Activated CD4-positive, alpha-beta T cell treated with anti-CD3 and anti-CD28 coated beads for 36 hours (primary cell): ENCODE data around the gene TTC28. TPM values are rescaled to one million over a fixed set of nuclear protein-coding genes. Genes with fewer than 3 reads are reported as not detected.
"Not testable (repeated sequence)": the region's sequence is repeated elsewhere in the genome, so short reads cannot be mapped to it uniquely, and the experiment has no call there.

Experiments used
- ATAC-seq: fragments of 200-7000 bp; cut with Tn5 transposase; one replicate; pipeline ENCODE4 v1.10.0; 2021; ENCODE audit warnings: mild to moderate bottlenecking, moderate library complexity
- CTCF ChIA-PET: fragments of 350-600 bp; sonication (Branson Sonifier 250); formaldehyde crosslinking; loops from one replicate; lab custom pipeline; 2021; ENCODE audit warnings: antibody characterized with exemption; lab: Charles Lee
- POLR2A ChIA-PET: fragments of 350-600 bp; sonication (Branson Sonifier 250); formaldehyde crosslinking; loops from one replicate; lab custom pipeline; 2021; ENCODE audit warnings: antibody characterized with exemption, inconsistent platforms; lab: Charles Lee
- DNase-seq: peaks from one replicate; pipeline ENCODE4 v3.0.0-alpha.2; 2020
- H3K27ac Mint-ChIP-seq: one replicate; pipeline ENCODE4 v1.8.0; 2021; ENCODE audit warnings: mixed read lengths
- H3K27me3 Mint-ChIP-seq: one replicate; pipeline ENCODE4 v1.8.0; 2021; ENCODE audit warnings: mixed read lengths
- H3K36me3 Mint-ChIP-seq: one replicate; pipeline ENCODE4 v1.8.0; 2021; ENCODE audit warnings: low read depth, mixed read lengths
- H3K4me1 Mint-ChIP-seq: one replicate; pipeline ENCODE4 v1.8.0; 2021; ENCODE audit warnings: mixed read lengths
- H3K4me3 Mint-ChIP-seq: one replicate; pipeline ENCODE4 v1.8.0; 2021; ENCODE audit warnings: mild to moderate bottlenecking, moderate library complexity, mixed read lengths
- H3K9me3 Mint-ChIP-seq: one replicate; pipeline ENCODE4 v1.8.0; 2021; ENCODE audit warnings: low read depth, mixed read lengths
- intact Hi-C, 2 experiments: fragments of 100-400 bp; cut with DNase I in 1 of 2; cut with micrococcal nuclease in 1 of 2; formaldehyde crosslinking; loops; one replicate each; pipeline versions ENCODE4 v1.14.2 to v1.15.1; 2022 to 2024; cut with DNase I, micrococcal nuclease
- total RNA-seq, 2 experiments: library from RNA; stranded (reverse); gene quantifications; one replicate each; pipeline ENCODE4 v1.2.3, GENCODE V29; 2021

The TTC28 gene
- total RNA-seq, 2 experiments from 2014 or later = 1.0 to 1.4 TPM

DNA sequence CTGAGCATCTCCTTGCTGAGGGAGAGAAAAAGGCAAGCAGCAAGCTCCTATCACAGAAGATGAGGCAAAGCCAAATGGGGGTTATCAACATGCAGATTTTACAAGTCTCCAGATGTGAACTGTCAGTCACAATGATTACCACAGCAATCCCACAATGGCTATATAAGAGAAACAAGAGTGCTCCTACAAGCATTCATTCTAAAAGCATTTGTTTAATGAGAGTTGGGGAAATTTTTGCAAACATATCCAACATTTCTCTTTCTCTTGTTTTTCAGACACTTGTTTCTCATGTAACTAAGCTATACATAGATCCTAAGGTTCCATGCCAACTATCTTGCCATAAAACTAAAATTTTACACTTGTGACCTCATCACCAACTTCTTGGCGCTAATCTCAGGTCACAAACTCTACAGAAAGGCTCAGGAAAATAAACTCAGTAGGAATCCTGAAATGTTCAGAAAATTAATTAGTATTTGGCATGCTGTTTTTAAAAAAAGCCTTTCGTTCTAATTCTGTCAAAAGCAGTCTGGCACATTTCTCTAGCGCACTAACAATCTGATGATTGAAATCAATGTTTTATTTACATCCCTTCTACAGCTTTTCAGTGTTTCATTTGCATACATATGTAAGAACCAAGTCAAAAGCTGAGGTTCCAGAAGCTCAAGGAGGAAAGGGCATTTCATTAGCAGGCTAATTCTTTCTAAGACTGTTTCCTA lies 199.5 kb downstream of the TTC28 start:
- Mint-ChIP-seq H3K27me3 (peaks cover 17% of the 10 kb centered on the region), H3K4me1 (no peaks in the 10 kb centered on the region), H3K36me3 (no peaks in the 10 kb centered on the region), H3K9me3 (no peaks in the 10 kb centered on the region), H3K4me3 (no peak overlapping the region), H3K27ac (no peak overlapping the region)
- DNase-seq = no peak
- intact Hi-C loops = no loop called here
- no peak for ATAC-seq
- CTCF ChIA-PET = no interaction called here
- POLR2A ChIA-PET = no interaction called here

DNA sequence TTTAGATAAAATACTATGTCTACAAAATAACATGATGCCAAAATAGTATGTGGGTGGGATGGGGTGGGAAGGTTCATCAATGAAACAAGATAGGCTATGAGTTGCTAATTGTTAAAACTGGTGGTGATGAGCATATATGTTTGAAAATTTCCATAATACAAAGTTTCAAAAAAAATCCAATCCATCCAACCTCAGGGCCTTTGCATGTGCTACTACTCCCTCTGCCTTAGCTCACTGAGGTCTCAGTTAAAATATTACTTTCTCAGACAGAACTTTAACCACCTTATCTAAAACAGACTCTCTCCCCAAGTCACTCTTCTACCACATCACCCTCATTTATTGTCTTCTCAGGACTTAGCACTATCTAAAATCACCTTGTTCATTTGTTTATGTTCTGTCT lies 201.1 kb downstream of the TTC28 start:
- Mint-ChIP-seq H3K27ac (no peak overlapping the region), H3K4me3 (no peak overlapping the region), H3K9me3 (no peaks in the 10 kb centered on the region), H3K36me3 (no peaks in the 10 kb centered on the region), H3K4me1 (no peaks in the 10 kb centered on the region), H3K27me3 (peaks cover 14% of the 10 kb centered on the region)
- DNase-seq (no peak), ATAC-seq (no peak)
- intact Hi-C loops = no loop called here
- CTCF ChIA-PET = no interaction called here
- POLR2A ChIA-PET = no interaction called here

DNA sequence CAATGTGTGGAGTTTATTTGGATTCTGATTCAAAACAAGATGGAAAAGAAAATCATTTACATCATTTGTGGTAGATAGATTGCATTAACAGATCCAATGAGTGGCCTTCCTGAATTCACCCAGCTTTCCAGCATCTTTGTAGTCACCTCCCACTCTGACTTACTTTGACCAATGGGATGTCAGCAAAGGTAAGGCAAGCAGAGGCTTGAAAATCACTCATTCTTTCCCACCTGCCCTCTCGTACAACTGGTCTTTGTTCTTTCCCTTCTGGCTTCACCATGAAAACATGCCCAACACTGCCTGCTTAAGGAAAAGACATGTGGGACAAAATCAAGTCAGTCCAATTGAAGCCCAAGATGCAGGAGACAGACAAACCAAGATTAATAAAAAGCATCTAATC lies 202.1 kb downstream of the TTC28 start:
- ATAC-seq (no peak), DNase-seq (no peak)
- H3K36me3 Mint-ChIP-seq = no peaks in the 10 kb centered on the region
- H3K4me3 Mint-ChIP-seq = no peak overlapping the region
- H3K4me1 Mint-ChIP-seq = no peaks in the 10 kb centered on the region
- H3K27ac Mint-ChIP-seq = no peak overlapping the region
- ChIA-PET CTCF (interaction anchor here (0.6 kb wide), 1 partner anchor 471 kb away, joined by 3 read pairs; no protein-coding TSS in a partner anchor), POLR2A (no interaction called here)
- H3K9me3 Mint-ChIP-seq = no peaks in the 10 kb centered on the region
- intact Hi-C loops = no loop called here
- peaks cover 13% of the 10 kb centered on the region for H3K27me3 Mint-ChIP-seq

DNA sequence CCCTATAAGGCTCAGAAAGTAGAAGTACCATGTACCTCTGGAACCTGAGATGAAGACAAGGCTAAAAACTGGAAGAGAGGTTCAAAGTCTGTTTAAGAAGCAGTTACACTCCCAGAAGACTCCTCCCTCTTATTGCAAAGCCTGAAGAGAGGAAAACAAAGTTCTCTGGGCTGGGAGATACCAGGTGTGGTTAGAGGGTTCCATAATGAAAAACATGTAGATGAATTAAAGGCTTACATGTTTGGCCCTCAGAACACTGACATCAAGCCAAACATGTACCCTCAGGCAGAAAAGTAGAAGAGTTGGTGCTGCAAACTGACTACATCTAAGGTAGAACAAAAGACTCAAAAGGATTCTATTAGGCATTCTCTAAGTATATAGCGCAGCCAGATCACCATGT lies 205.3 kb downstream of the TTC28 start:
- ChIA-PET CTCF (no interaction called here), POLR2A (no interaction called here)
- H3K36me3 Mint-ChIP-seq = no peaks in the 10 kb centered on the region
- no peaks in the 10 kb centered on the region for H3K4me1 Mint-ChIP-seq
- no peak overlapping the region for H3K4me3 Mint-ChIP-seq
- H3K27me3 Mint-ChIP-seq = peaks cover 13% of the 10 kb centered on the region
- intact Hi-C loops = no loop called here
- no peak overlapping the region for H3K27ac Mint-ChIP-seq
- no peak for ATAC-seq
- no peaks in the 10 kb centered on the region for H3K9me3 Mint-ChIP-seq
- no peak for DNase-seq

DNA sequence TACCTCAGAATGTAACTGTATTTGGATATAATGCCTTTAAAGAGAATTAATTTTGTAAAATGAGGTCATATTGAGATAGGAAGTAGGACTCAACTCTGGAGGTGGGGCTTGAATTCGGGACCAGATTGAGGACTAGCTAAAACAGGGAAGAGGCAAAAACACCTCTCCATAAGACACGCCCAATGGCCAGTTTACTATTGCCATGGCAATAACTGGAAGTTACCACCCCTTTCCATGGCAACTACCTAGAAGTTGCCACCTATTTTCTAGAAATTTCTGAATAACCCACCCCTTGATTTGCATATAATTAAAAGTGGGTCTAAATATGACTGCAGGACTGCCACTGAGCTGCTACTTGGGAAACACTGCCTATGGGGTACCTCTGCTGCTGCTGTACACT lies 206.4 kb downstream of the TTC28 start:
- intact Hi-C loops = no loop called here
- Mint-ChIP-seq H3K4me1 (no peaks in the 10 kb centered on the region), H3K9me3 (no peaks in the 10 kb centered on the region), H3K4me3 (no peak overlapping the region), H3K27ac (no peak overlapping the region), H3K36me3 (no peaks in the 10 kb centered on the region), H3K27me3 (peaks cover 17% of the 10 kb centered on the region)
- no peak for DNase-seq
- ATAC-seq = no peak
- ChIA-PET CTCF (no interaction called here), POLR2A (no interaction called here)

GRCh38 chr22:28467055-28467454 lies 212.6 kb downstream of the TTC28 start:
- POLR2A ChIA-PET, H3K4me1 Mint-ChIP-seq: not testable (repeated sequence)

DNA sequence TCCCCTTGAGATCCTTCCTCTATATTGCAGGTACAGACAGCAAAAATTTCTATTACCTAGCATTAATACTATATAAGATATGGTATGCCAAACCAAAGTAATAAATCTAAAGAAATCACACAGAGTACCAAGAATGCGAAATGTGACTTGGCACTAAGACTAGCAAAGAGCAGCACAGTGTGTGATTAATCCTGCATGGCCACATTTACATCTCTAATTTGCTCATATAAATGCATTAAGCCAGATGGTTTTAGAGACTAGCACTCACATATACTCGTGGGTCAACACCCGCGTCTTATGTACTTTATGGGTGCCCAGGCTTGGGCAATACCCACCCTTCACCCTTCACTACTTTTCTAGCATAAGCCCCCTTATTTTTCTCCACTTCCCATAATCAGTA lies 213.2 kb downstream of the TTC28 start:
- H3K4me1 Mint-ChIP-seq = no peaks in the 10 kb centered on the region
- ChIA-PET CTCF (no interaction called here), POLR2A (no interaction called here)
- no peak overlapping the region for H3K27ac Mint-ChIP-seq
- H3K9me3 Mint-ChIP-seq = no peaks in the 10 kb centered on the region
- H3K27me3 Mint-ChIP-seq = peaks cover 13% of the 10 kb centered on the region
- DNase-seq = no peak
- intact Hi-C loops = no loop called here
- H3K4me3 Mint-ChIP-seq = no peak overlapping the region
- H3K36me3 Mint-ChIP-seq = no peaks in the 10 kb centered on the region
- ATAC-seq = no peak

More at GRCh38 chr22:28467055-28467454, 212.6 kb downstream of the TTC28 start:
- DNase-seq, ATAC-seq, H3K9me3 Mint-ChIP-seq, H3K36me3 Mint-ChIP-seq, H3K4me3 Mint-ChIP-seq, CTCF ChIA-PET, intact Hi-C loops, H3K27ac Mint-ChIP-seq: not testable (repeated sequence)
- peaks cover 15% of the 10 kb centered on the region for H3K27me3 Mint-ChIP-seq

- no peak overlapping the region for H3K27ac Mint-ChIP-seq
- intact Hi-C loops = no loop called here
- no peak for ATAC-seq
- ChIA-PET CTCF (no interaction called here), POLR2A (no interaction called here)
- no peak overlapping the region for H3K4me3 Mint-ChIP-seq
- H3K27me3 Mint-ChIP-seq = peaks cover 13% of the 10 kb centered on the region
- DNase-seq = no peak
- H3K4me1 Mint-ChIP-seq = no peaks in the 10 kb centered on the region
- H3K36me3 Mint-ChIP-seq = no peaks in the 10 kb centered on the region
- no peaks in the 10 kb centered on the region for H3K9me3 Mint-ChIP-seq
These were observed 213.8 kb downstream of the TTC28 start for GRCh38 chr22:28465841-28466240.

DNA sequence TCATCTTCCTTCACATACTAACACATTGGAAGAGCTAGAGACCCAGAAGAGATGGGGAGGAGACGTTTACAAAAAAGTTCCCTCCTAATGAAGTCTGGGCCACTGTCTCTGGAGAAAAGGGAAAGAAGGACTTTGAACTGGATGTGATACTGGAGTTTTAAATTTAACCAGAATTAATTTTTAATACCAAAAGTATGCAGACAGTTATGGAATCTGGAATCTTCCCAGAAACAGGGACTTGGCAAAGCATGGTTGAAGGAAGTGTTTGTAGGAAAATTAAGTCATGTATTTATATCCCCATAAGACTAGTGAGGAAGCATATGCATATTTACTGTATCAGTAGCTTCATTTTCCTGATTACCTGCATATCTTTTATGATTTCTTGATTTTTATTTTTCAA lies 215.5 kb downstream of the TTC28 start:
- intact Hi-C loops = no loop called here
- H3K4me3 Mint-ChIP-seq = no peak overlapping the region
- H3K36me3 Mint-ChIP-seq = no peaks in the 10 kb centered on the region
- no peak overlapping the region for H3K27ac Mint-ChIP-seq
- DNase-seq (no peak), ATAC-seq (no peak)
- no peaks in the 10 kb centered on the region for H3K9me3 Mint-ChIP-seq
- no peaks in the 10 kb centered on the region for H3K4me1 Mint-ChIP-seq
- CTCF ChIA-PET = interaction anchor here (1.0 kb wide), 1 partner anchor 21 kb away, joined by 3 read pairs; no protein-coding TSS in a partner anchor
- POLR2A ChIA-PET = no interaction called here
- H3K27me3 Mint-ChIP-seq = peaks cover 7% of the 10 kb centered on the region

DNA sequence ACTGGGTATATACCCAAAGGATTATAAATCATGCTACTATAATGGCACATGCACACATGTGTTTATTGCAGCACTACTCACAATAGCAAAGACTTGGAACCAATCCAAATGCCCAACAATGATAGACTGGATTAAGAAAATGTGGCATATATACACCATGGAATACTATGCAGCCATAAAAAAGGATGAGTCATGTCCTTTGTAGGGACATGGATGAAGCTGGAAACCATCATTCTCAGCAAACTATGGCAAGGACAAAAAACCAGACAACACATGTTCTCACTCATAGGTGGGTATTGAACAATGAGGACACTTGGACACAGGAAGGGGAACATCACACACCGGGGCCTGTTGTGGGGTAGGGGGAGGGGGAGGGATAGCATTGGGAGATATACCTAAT lies 216.2 kb downstream of the TTC28 start:
- intact Hi-C loops, H3K36me3 Mint-ChIP-seq, H3K4me3 Mint-ChIP-seq, H3K4me1 Mint-ChIP-seq, H3K27me3 Mint-ChIP-seq, H3K9me3 Mint-ChIP-seq, ATAC-seq, H3K27ac Mint-ChIP-seq, POLR2A ChIA-PET, DNase-seq: not testable (repeated sequence)
- CTCF ChIA-PET = interaction anchor here (0.6 to 0.8 kb wide), 2 partner anchors 12 to 524 kb away, joined by 3 read pairs; no protein-coding TSS in a partner anchor

- ATAC-seq = no peak
- H3K36me3 Mint-ChIP-seq = no peaks in the 10 kb centered on the region
- H3K27me3 Mint-ChIP-seq = peaks cover 4% of the 10 kb centered on the region
- no peak overlapping the region for H3K4me3 Mint-ChIP-seq
- no peak overlapping the region for H3K27ac Mint-ChIP-seq
- no peaks in the 10 kb centered on the region for H3K9me3 Mint-ChIP-seq
- no peak for DNase-seq
- intact Hi-C loops = no loop called here
- POLR2A ChIA-PET = no interaction called here
- H3K4me1 Mint-ChIP-seq = no peaks in the 10 kb centered on the region
- CTCF ChIA-PET = interaction anchor here (0.6 to 0.8 kb wide), 2 partner anchors 12 to 524 kb away, joined by 3 read pairs; no protein-coding TSS in a partner anchor
These were observed 216.7 kb downstream of the TTC28 start for GRCh38 chr22:28462901-28463300.

GRCh38 chr22:28462041-28462440 lies 217.6 kb downstream of the TTC28 start:
- ATAC-seq = no peak
- DNase-seq = no peak
- Mint-ChIP-seq H3K36me3 (no peaks in the 10 kb centered on the region), H3K4me1 (no peaks in the 10 kb centered on the region), H3K27ac (no peak overlapping the region), H3K9me3 (no peaks in the 10 kb centered on the region), H3K27me3 (peaks cover 4% of the 10 kb centered on the region), H3K4me3 (no peak overlapping the region)
- intact Hi-C loops = no loop called here
- POLR2A ChIA-PET = no interaction called here
- CTCF ChIA-PET = no interaction called here
